OCI-M1 (cell line): Measurements from ENCODE around the gene UBAC2.
"Not testable (repeated sequence)": the region's sequence is repeated elsewhere in the genome, so short reads cannot be mapped to it uniquely, and the experiment has no call there.

Source experiments
- DNase-seq: peaks from one replicate; lab custom pipeline; 2025; lab: John Stamatoyannopoulos, UW

The UBAC2 gene

DNA sequence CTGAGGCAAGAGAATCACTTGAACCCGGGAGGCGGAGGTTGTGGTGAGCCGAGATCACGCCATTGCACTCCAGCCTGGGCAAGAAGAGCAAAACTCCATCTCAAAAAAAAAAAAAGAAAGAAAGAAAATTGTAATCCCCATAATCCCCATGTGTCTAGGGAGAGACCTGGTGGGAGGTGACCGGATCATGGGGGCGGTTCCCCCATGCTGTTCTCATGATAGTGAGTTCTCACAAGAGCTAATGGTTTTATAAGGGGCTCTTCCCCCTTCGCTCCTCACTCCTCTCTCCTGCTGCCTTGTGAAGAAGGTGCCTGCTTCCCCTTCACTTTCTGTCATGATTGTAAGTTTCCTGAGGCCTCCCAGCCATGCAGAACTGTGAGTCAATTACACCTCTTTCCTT, 192.7 kb downstream of the UBAC2 start:
- not testable (repeated sequence) for DNase-seq

DNA sequence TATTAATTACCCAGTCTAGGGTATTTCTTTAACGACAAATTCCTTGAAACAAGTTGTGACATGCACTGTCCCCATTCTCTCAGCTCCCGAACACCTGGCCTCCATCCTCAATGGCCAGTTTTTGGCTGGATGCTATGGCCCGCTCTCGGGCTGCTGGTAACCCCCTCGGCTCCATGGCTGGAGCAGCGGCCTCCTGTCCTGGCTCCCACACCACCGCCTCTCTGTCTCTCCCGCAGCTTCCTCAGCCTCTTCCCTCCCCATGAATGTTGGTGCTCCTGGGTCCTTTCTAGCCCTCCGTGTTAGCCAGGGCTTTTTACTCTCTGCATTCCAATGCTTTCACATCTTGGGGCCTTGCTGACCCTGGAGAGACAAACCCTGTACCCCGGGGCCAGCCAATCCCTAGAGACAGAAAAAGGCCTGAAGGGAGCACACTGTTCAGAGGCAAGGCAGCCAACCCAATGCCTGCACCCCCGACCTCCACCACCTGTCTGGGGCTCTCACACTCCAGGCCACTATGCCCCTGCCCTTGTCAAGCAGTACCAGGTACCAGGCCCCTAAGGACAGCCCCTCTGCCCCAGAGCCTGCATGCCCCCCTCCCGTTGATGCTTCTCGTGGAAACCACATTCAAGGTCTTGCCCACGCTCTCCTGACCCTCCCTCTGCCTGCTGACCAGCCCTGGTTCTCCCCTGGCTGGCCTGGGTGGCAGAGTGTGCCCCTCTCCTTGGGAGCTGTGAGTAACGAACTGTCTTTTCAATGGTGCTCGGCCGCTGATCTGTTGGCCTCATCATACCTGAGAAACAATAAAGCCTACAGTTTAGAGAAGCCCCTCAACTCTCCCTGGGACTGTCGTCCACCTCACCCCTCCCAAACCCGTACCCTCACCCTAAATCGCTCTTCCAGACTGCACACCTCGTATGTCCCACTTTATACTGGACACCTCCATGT, 193.4 kb downstream of the UBAC2 start:
- no peak for DNase-seq

DNA sequence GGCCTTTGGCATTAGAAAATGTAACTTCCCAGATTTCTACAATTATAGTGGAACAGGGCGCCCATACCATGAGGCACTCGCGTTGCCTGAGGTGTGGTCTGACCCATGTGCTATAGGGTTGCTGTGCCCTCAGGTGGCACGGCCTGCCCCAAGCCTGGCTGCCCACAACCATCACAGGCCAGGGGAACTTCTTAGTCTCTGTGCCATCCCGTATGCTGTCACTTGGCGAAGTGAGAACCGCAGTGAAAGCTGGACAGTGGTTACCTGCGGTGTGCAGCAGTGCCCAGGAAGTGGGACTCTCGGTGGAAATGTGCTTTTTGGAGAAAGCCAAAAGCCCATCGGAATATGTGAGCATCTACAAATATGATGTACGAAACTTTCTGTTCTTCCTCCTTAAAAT, 194.8 kb downstream of the UBAC2 start:
- no peak for DNase-seq

DNA sequence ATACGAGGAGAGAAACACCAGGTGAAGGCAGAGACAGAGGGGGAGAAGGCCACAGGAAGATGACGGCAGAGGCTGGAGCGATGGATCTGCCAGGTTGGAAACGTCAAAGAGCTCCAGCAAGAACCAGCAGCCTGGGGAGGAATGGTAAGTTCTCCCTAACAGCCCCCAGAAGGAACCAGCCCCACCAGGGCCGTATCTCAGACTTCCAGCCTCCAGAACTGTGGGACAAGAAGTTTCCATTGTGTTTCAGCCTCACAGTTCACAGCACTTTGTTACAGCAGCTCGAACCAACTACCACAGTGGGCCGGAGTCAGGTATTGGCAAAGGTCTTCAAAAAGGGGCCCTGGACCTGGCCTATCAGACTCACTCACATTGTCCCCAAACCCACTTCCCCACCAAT, 195.8 kb downstream of the UBAC2 start:
- no peak for DNase-seq

DNA sequence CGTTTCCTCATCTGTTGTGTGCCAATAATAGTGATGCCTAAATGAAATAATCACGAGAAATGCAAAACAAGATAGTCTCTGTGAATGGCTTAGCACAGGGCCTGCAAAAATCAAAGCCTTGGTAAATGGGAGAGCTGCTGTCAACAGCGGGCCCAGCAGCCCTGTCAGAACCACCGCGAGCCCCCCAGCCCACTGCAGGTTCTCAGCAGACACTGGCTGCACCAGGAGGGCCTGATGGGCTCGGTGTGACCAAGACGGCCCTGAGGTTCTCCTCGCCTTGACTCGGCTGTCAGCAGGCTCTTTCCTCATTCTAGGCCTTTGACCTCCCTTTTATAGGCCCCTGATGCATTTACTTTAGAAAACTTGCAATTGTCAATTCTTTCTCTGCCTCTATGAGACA, 197.4 kb downstream of the UBAC2 start:
- no peak for DNase-seq

DNA sequence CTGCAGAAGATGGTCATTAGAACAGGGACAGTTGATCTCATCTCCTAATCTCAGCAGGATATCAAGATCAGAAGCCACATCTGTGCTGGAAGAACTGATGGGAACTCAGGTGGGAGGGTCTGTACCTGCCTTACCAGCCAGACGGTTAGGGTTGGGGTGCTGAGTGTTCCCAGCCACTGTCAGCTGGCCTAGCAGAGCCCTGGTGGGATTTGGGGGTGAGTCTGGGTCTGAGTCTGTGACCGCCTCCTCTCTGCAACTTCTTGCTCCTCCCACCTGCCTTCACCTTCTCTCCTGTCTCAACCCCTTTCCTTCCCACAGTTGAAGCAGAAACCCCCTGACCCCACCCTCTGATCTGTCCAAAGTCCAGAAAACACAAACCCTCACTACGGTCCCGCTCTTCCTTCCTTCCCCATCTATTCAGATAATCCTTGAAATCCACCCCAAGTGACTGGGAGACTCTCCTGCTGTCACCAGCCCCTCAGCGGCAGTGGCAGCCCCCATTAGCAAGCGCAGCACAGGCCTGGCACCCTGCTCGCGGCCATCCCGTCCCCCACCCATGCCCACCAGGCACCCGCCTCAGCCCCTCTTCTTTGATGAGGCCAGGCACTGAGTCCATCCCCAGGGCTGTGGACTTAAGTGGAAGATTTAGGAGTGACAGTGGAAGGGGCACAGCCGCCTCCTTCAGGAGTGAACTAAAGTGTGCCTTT, 198.4 kb downstream of the UBAC2 start:
- DNase-seq: no peak

DNA sequence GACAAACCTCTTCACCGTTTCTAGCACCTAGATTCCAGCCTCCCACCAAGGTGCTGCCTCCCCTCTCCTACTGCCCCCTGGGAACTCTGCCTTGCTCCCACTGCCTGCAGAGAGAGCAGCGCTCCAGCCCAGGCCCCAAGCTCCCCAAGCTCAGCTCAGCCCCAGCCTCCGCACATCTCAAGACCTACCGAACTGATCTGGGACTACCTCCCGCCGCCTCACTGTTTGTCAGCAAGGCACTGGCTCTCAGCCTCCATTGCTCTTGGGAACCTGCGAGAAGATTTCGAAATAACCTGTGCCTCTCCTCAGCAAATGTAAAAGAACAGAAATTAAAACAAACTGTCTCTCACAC, 198.9 kb downstream of the UBAC2 start:
- DNase-seq: no peak

DNA sequence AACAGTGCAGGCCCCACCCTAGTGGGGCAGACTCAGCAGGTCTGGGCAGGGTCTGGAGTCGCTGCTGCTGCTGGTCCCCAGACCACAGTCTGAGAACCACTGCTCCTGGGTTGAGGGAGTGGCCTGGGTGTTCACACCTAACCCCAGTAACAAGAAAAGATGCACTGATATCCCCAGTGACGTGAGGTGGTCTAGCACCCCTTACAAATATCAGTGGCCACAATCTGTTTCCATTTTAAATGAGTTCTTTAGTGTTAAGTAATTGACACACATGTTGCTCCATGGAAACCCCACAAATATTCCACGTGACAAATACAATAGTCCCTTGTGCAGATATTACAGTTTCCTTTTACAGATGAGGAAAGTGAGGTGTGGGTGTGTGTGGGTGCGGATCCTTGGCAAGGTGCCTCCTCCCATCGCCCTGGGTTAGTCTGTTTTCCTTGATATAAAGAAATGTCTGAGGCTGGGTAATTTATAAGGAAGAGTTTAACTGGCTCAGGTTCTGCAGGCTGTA, 202.9 kb downstream of the UBAC2 start:
- no peak for DNase-seq

DNA sequence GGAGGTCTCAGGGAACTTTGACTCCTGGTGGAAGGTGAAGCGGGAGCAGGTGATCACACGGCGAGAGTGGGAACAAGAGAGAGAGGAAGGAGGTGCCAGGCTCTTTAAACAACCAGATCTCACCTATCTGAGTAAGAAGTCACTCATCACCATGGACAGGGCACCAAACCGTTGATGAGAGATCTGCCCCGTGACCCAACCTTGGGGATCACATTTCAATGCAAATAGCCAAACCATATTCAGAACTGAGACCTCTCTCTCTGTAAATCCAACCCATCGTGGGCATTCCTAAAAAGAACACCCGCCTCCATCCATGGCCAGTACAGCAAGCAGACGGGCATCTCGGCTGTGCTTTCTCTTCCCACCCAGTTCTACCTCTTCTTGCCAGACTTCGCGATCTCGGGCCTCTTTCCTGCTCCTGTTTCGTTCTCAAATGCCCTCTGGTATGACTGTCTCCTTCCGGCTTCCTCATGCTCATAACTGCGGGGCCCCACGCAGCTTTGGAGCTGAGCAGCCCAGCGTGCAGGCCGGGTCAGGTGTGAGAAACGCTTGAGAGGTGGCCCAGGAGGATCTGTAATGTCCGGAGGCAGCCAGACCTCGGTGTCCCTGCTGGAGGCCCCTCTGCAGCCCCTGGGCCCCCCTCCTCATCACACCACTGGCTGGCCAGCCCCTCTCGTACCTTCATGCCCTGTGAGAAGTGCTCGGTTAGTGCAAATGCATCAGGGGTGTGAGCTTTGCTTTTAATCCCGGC, 203.5 kb downstream of the UBAC2 start:
- no peak for DNase-seq

DNA sequence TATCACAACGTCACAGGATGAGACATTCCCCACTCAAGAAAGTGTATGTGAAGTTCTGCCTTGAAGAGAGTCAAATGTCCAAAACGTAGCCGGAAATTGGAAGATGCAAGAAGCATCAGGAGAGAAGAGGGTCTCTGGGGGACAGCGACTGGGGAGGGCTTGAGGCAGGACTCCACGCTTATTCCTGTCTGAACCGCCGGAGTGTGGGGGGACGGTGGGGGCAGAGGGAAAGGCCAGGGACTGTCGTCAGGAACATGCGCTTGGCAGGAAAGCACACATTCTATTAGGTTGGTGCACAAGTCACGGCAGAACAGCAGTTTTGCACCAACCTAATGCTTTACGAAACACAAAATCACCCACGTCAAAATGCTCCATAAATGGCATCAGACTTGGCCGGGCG, 205.3 kb downstream of the UBAC2 start:
- no peak for DNase-seq

DNA sequence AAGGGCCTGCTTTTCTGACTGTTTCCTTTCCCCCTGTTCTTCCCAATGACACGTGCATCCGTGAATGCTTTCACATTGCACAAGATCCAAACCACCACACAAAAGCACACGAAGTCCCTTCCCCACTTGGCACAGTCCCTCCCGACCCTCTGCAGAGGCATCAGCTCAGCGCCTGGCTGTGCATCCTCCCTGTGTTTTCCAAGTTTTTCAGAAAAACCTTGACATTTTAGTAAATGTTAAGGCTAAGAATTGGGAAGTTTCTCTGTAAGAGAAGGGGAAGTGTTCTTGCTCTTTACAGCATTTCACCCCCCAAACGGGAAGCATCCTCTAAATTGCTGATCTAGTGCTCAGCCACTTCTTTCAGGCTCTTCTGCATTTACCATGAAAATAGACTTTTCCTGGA, 206.1 kb downstream of the UBAC2 start:
- no peak for DNase-seq

DNA sequence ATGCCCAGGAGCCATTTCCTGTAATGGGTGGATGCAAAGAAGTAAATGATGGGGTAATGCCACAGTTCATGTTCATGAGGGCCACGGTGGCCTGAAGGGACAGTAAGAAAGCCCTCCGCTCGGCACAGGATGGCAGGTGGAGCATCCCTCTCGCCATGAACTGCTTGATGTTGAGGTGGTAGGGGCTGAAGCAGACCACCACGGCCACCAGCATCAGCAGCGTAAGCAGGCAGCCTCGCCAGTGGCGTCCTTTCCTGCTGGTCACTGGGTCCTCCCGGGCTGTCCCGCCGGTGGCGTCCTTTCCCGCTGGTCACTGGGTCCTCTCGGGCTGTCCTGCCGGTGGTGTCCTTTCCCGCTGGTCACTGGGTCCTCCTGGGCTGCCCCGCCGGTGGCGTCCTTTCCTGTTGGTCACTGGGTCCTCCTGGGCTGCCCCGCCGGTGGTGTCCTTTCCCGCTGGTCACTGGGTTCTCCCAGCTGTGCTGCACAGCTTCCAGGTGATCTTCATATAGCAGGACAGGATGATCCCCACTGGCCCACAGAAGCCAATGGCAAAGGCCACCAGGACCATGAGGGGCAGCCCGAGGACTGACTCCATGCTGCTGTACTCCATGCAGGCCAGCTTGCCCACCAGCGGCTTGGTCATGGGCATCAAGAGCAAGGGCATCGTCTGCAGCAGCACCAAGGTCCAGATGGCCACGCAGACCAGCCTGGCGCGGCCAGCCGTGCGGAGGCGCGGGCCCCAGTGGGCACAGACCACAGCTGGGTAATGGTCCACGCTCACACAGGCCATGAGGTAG, 207.4 kb downstream of the UBAC2 start:
- no peak for DNase-seq

DNA sequence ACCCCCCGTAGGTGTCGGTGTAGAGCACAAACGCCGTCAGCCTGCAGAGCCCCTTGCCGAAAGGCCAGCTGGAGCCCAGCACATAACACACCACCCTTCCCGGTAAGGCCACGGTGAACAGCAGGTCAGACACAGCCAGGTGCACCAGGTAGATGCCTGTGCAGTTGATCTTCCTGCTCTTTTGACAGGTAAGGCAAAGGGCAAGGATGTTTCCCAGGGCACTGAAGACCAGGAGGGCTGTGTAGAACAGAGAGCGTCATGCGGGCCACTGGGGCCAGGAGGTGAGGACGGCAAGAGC, 208.0 kb downstream of the UBAC2 start:
- no peak for DNase-seq

DNA sequence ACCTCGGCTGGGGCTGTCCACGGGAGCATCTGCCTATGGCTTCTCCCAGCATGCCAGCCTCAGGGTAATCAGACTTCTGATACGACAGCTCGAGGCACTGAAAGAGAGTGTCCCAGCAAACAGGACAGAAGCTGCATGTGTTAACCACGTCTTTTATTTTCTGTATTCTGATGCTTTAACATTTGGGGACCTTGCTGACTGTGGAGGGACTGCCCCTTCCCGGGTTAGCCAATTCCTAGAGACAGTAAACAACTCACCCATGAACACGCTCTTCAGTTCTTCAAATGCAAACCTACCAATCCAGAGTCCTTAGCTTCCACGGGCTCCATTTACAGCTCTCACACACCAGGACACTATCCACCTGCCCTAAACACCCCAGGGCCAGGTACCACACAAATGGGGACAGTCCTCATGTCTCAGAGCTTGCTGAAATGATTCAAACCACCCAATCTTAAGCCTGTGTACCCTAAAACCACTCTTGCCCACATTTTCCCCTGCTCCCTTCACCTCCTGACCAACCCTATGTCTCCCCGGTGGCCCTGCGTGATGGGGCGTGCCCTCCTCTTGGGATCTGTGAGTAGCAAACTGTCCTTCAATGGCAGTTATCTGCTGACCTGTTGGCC, 208.9 kb downstream of the UBAC2 start:
- DNase-seq: not testable (repeated sequence)

DNA sequence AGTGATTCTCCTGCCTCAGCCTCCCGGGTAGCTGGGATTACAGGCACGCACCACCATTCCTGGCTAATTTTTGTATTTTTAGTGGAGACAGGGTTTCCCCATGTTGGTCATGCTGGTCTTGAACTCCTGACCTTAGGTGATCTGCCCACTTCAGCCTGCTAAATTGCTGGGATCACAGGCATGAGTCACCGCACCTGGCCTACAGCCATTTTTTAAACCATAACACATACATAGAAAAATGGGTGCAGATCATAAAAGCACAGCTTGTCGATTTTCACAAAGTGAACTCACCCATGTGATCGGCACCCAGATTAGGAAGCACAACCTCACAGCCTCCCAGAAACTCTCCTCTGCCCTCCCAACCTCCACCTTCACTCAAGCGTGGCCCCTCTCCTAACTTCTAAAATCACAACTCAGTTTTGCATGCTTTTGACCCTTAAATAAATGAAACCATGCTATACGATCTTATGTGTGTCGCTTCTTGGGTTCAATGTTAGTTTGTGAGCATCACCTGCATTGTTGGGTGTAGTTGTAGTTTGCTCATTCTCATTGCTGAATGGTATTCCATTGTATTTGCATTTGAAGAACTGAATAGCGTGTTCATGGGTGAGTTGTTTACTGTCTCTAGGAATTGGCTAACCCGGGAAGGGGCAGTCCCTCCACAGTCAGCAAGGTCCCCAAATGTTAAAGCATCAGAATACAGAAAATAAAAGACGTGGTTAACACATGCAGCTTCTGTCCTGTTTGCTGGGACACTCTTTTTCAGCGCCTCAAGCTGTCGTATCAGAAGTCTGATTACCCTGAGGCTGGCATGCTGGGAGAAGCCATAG, 210.2 kb downstream of the UBAC2 start:
- not testable (repeated sequence) for DNase-seq

DNA sequence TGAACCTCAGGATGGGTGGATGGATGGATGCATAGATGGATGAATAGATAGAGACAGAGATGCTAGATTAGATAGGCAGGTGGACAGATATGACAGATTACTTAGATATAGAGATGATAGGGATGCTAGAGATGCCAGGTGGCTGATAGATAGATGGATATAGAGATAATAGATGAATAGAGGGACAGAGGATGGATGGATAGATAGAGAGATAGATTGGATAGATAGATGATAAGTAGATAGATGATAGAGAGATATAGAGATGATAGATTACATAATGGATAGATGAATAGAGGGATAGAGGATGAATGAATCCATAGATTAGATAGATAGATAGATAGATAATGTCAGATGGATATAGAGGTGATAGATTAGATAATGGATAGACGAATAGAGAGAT, 212.2 kb downstream of the UBAC2 start:
- DNase-seq: no peak

DNA sequence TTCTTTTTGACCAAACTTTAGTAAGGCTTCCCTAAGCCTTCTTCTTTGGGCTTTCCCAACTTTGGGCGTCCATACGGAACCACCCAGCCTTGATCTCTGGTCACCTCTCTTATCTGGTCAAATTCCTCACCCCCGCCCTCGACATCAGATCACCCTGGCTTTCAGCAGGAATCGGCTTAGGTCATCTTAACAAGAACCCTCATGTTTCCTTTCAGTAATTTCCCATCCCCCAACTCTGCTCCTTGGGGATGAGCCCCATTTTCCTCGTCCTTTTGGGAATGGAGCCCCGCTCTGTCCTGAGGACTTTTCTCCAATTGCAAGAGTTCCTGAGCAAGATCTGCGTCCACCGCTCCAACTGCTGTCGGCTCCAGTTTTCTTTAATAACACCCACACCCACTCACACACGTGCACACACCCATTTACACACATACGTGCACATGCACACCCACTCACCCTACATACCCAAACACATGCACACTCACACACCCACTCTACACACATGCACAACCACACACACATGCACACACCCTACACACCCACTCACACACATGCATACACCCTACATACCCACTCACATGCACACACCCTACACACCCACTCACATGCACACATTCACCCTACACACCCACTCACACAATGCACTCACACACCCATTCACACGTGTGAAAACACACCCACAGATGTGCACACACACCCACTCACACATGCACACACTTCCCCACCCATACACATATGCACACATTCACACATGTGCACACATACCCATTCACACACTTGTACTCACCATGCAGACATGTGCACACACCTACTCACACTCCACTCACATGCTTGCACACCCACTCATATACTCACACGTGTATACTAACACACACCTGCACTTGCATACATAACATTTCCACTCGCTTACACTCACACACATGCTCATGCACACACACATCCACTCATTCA, 213.7 kb downstream of the UBAC2 start:
- no peak for DNase-seq

DNA sequence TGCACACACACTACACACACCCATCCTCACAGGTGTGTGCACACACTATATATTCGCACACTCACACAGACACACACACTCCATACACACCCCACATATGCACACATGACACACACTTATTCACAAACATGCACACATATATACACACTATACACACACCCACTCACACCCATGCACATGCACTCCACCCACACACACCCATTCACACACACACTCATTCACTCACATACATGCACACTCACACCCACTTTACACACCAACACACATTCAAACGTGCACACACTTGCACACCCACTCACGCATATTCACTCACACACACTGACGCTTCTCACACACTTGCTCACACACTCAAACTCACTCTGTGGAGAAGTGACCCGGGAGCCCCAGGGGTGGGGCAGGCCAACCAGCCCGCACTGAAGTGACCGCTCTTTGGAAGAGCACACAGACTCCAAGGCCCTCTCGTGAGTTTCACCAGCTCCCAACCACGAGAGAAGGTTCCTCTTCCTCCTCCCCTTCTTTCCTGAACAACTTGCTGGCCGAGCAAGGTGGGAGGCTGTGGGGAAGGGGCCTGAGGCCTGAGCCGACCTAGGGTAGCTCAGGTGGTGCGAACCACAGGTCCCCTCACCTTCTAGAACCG, 214.5 kb downstream of the UBAC2 start:
- no peak for DNase-seq

DNA sequence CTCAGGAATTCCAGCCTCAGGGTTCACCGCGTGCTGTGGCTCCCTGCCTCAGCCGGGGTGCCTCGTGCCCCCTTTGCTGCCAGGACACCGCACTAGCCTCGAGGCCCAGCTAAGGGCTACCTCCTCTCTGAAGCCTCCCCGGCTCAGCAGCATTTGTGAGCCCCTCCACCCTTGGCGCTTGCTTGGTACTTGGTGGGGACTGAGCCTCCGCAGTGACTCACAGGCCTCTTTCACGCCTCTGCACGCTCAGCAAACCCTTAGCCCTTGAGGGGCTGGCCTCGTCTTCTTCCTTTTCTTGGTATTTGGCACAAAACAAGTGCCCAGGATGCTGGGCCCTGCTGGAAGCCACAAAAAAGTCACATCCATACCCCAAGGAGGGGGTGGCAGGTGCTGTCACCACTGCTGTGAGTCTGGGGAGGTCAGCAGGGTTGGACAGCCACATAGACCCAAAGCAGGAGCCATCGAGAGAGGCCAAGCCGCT, 215.2 kb downstream of the UBAC2 start:
- DNase-seq: no peak
